Fibroblast of upper back skin (primary cell): ENCODE results near the gene CD7.

Experiments
- DNase-seq: peaks from one replicate; pipeline ENCODE4 v3.0.0-alpha.2; 2013

CD7 gene

GRCh38 chr17:82346342-82347300, 29.2 kb upstream of the CD7 start:
- no peak for DNase-seq

- no peak for DNase-seq
Observed at GRCh38 chr17:82345151-82345976, 28.0 kb upstream of the CD7 start.

DNA sequence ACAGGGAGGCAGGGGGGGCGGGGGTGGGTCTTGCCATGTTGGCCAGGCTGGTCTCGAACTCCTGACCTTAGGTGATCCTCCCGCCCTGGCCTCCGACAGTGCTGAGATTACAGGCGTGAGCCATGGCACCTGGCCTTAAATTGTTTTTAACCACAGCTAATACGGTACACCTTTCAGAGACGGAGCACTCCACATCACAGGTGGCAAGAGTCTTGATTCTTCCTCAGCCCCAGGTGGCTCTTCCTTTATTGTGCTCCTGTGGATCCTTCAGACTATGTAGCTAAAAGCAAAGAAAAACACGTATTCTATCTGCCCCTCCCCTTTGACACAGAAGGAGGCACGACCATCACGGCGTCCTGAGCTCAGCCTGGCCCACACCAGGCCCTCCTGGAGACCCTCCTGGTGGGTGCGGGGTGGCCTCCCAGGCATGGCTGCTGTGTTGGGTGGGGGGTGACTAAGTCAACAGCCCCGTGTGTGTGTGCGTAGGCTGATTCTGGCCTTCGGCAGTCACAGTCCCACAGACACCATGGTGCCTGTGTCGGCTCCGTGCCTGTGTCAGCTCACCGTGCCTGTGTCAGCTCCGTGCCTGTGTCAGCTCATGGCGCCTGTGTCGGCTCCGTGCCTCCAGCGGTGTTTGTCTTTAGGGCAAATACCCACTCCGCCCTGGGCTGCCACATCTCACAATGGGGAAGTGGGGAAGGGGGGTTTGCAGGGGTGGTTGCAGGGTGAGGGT, 26.9 kb upstream of the CD7 start:
- DNase-seq: no peak

DNA sequence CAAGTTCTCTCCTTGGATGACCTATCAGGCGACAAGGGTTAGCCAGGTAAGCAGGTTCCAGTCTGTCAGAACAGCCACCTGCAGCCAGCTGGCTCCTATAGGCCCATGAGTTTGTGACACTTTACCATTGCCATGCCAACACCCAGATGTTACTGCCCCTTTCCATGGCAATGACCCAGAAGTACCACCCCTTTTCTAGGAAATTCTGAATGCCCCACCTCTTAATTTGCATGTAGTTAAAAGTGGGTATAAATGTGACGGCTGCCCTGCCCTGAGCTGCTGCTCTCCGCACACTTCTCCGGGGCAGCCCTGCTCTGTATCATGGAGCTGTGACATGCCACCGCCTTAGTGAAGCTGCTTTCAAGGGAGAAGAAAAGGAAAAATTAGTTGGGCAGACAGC, 26.2 kb upstream of the CD7 start:
- no peak for DNase-seq

GRCh38 chr17:82342361-82343079, 25.1 kb upstream of the CD7 start:
- no peak for DNase-seq

- peak; percentile 60 for DNase-seq
Observed at GRCh38 chr17:82339634-82340580, 22.5 kb upstream of the CD7 start.

DNA sequence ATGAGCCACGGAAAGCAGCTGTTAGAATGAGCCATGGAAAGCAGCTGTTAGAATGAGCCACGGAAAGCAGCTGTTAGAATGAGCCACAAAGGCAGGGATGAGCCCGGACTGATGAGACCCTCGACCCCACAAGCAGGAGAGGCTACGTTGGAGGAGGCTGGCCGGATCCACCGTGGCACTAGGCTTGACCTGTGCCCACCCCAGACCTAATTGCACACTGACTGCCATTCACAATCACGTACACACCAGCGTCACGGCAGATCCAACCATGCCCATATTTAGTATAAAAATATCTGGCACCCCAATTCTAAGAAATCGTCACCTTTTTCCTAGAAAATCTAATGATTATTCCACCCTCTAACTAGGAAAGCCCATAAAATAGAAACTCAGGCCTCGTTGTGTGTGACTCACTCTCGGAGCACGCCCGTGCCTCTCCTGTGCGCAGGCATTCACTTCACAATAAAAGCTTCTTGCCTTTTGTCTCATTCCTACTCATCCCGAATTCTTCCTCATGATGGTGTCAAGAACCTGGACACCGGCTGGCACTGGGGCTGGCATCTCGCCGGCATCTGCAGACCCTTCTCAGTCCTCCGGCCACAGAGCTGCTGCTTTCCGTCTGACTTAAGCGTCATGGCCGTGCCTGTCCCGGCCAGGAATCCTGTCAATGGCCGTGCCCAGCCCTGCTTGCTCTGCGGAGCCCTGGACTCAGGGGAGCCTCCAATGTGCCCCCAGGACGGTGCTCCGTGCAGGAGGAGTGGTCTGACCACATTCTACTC, 21.6 kb upstream of the CD7 start:
- peak; percentile 79 for DNase-seq

GRCh38 chr17:82334622-82335394, 17.4 kb upstream of the CD7 start:
- DNase-seq: no peak

DNA sequence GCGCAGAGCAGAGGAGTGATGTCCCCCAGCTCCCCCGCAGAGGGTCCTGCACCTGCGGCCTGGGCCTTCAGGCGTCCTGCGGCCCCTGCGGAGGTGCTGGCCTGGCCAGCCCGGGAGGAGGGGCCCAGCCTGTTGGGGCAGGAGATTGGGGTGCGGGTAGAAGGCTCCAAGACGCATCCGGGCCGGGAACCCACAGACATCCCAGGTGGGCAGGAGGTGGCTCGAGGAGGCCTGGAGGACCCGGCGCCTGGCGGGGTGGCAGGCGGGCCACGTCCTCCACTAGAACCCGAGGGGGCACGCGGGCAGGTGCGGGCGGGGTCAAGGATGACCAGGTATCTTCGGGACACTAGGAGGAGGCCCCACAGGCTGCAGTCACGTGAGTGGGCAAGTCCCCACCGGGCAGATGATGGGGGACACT, 16.8 kb upstream of the CD7 start:
- no peak for DNase-seq

DNA sequence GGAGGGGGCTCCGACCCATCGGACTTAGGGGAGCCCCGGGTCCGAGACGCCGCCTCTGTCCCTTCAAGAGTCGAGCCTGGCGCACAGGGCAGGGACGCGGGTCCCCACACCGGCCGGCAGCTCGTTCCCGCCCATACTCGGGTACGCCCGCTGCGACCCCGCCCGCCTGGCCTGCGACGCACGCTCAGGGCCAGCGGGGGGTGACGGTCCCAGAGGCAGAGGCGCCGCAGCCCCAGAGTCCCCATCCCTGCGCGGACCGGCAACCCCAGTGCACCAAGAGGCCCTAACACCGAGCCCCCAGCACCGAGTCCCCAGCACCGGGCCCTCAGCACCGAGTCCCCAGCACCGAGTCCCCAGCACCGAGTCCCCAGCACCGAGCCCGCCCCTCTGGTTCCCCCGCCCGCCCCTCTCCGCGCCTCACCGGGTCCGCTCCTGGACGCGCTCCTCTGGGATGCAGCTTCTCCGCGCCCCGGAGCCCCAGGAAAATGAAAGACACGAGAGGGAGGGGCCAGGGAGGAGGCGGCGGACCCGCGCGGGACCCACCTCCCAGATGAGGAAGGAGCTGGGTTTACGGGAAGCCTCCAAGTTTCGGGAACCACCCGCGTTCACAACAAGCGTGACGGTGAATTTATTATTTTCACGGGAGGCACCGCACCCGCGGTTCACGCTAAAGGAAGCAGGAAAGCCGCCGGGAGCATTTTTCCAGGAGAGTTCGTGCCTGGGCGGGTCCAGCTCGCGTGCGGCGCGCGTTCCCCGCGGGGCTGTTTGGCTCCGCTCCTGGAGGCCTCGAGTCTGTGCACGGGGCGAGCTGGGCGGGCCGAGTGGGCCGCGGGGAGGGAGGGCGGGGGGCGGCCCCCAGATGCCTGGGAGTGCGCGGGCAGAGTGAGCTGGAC, 16.1 kb upstream of the CD7 start, which contains the start of gene SECTM1:
SECTM1 (minus strand) TSS at position 488 of the 893 bp plus-strand sequence. CDS start 6,526 bp downstream, outside the sequence.
- peak; percentile 45 for DNase-seq

DNA sequence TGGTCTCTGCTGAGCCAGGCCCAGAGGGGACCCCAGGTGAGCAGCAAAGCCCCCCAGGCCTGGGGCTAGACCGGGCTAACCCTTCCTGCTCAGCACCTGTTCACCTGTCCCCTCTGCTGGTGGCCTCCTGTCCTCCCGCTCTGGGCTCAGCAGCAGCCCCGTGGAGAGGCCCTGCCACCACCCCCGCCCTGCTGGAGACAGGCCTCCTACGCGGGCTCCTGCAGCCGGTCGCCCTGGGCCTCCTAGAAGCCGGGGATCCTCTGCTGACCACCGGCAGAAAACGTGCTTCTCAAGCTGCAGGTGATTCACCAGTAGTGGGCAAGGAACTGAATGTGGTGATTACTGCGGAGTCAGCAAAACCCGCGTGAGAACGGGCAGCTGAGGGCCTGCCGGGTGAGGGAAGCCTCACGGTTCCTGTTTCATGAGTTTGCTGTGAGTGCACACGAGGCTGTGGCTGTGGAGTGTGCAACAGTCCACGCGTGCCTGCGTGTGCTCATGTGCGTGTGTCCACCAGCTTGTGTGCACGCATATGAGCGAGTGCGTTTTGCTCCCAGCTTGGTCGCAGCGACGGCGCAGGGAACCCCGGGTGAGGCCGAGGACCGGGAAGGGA, 15.4 kb upstream of the CD7 start:
- DNase-seq: no peak

DNA sequence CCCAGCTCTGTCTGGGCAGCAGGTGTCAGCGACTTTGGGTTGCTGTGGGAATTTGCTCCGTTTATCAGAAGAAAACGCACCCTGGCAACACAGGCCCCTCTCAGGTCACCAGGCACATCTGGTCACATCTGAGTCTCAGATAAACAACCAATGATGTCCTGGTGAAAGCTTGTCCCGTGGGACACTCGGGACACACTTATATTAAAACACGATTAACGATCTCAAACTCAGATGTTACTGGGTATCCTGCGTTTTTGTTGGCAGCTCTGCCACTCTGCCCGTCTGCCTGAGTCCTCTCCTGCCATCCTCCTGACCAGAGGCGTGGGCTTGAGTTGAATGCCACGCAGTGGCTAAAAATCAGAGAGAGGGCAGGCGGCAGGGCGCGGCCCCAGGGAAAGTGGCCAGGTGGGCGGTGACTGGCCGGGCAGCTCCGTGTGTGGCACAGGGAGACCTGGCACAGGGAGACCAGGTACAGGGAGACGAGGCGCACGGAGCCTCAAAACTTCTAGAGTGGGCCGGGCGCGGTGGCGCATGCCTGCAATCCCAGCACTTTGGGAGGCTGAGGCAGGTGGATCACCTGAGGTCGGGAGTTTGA, 14.0 kb upstream of the CD7 start:
- no peak for DNase-seq

- DNase-seq: peak; percentile 47
Observed at GRCh38 chr17:82330322-82331239, 13.2 kb upstream of the CD7 start.

DNA sequence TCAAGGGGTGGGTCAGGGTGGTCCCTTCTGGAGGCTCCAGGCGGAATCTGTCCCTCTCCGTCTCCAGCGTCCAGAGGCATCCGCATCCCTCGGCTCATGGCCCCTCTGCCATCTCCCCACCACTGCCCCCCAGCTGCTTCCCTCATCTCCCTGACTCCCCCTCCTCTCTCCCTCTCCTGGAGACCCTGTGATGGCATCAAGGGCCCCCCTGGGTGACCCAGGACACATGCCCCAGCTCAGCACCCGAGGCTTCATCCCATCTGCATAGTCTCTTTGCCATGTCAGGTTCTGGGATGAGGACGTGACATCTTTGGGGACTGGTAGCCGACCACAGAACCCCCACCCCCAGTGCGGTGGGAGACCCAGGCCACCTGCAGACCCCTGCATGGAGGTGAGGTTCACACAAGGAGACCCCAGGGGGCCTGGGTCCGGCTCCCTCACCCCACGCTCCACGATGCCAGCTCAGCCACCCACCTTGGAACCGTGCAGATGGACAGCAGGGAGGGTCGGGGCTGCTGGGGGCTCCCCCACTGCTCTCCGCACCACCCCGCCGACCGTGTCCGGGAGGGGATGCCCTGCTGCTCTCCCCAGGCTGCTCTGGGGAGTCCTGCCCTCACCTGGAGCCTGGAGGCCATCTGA, 12.4 kb upstream of the CD7 start:
- DNase-seq: no peak

GRCh38 chr17:82328994-82329507, 11.6 kb upstream of the CD7 start:
- no peak for DNase-seq
